ENCODE results near the gene GPR52. TPM values are rescaled to one million over a fixed set of nuclear protein-coding genes. Genes with fewer than 3 reads are reported as not detected.
"Not testable (repeated sequence)": the region's sequence is repeated elsewhere in the genome, so short reads cannot be mapped to it uniquely, and the experiment has no call there.

Gene GPR52
- total RNA-seq, 1 donor from 2014 or later = 12.4 TPM

DNA sequence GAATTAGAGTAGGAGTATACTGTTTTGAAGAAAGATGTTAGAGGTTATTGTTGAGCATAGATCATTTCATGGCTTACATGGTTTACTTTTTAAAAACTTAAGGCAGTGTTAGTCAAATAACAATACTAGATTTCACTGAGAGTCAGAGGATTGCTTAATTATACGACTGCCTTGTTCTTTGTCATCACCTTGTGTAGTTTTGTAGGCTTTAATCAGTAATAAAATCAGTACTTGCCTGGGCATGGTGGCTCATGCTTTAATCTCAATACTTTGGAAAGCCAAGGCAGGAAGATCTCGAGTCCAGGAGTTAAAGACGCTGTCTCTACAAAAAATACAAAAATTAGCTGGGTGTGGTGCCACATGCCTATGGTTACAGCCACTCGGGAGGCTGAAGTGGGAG lies 41.3 kb upstream of the GPR52 start:
- DNase-seq (no peak), ATAC-seq (ENCODE audit: low read depth) (no peak)
- Mint-ChIP-seq H3K36me3 (ENCODE audit: low read depth) (peaks cover 49% of the 10 kb centered on the region), H3K4me1 (peaks cover 16% of the 10 kb centered on the region), H3K27me3 (no peaks in the 10 kb centered on the region), H3K4me3 (no peak overlapping the region), H3K27ac (no peak overlapping the region), H3K9me3 (peaks cover 14% of the 10 kb centered on the region)
- POLR2A ChIA-PET = no interaction called here
- intact Hi-C loops (cut with micrococcal nuclease) = no loop called here
- TF ChIP-seq, protein P1, sequence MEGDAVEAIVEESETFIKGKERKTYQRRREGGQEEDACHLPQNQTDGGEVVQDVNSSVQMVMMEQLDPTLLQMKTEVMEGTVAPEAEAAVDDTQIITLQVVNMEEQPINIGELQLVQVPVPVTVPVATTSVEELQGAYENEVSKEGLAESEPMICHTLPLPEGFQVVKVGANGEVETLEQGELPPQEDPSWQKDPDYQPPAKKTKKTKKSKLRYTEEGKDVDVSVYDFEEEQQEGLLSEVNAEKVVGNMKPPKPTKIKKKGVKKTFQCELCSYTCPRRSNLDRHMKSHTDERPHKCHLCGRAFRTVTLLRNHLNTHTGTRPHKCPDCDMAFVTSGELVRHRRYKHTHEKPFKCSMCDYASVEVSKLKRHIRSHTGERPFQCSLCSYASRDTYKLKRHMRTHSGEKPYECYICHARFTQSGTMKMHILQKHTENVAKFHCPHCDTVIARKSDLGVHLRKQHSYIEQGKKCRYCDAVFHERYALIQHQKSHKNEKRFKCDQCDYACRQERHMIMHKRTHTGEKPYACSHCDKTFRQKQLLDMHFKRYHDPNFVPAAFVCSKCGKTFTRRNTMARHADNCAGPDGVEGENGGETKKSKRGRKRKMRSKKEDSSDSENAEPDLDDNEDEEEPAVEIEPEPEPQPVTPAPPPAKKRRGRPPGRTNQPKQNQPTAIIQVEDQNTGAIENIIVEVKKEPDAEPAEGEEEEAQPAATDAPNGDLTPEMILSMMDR (IDR thresholded peaks at IDR 0.05) = no peak
- CTCF ChIA-PET = no interaction called here

DNA sequence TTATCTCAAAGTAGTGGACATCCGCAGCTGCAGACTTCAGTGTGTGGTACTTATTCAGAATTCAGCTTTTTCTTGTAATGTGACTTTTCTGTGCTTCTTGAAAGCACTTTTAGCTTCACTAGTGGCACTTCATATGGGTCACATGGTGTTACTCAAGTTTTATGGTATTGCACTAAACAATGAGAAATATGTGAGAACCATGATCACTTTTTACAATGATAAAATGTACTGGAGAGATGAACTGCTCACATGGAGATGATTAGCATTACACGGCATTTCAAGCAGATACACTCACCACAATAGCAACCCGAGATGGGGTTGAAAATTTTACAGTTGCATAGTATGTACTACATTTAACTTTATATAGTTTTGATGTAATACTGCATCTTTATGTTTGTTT lies 40.1 kb upstream of the GPR52 start:
- TF ChIP-seq, protein P1 (IDR thresholded peaks at IDR 0.05) = no peak
- ChIA-PET POLR2A (no interaction called here), CTCF (no interaction called here)
- DNase-seq (no peak), ATAC-seq (ENCODE audit: low read depth) (no peak)
- intact Hi-C loops (cut with micrococcal nuclease) = no loop called here
- H3K4me1 Mint-ChIP-seq = peaks cover 23% of the 10 kb centered on the region
- H3K27ac Mint-ChIP-seq = no peak overlapping the region
- peaks cover 51% of the 10 kb centered on the region for H3K36me3 Mint-ChIP-seq (ENCODE audit: low read depth)
- peaks cover 25% of the 10 kb centered on the region for H3K9me3 Mint-ChIP-seq
- no peak overlapping the region for H3K4me3 Mint-ChIP-seq
- no peaks in the 10 kb centered on the region for H3K27me3 Mint-ChIP-seq

DNA sequence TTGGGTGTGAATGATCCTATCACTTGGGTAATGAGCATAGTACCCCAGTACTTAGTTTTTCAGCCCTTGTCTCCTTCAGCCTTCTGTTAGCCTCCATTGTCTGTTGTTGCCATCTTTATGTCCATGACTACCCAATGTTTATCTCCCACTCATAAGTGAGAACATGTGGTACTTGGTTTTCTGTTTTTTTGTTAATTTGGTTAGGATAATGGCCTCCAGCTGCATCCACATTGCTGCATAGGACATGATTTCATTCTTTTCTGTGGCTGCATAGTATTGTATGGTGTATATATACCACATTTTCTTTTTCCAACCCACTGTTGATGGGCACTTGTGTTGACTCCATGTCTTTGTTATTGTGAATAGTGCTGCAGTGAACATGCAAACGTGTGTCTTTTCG lies 39.6 kb upstream of the GPR52 start:
- Mint-ChIP-seq H3K36me3 (ENCODE audit: low read depth) (peaks cover 47% of the 10 kb centered on the region), H3K4me3 (no peak overlapping the region), H3K4me1 (peaks cover 23% of the 10 kb centered on the region), H3K27me3 (no peaks in the 10 kb centered on the region), H3K9me3 (peaks cover 25% of the 10 kb centered on the region), H3K27ac (no peak overlapping the region)
- TF ChIP-seq, protein P1 (IDR thresholded peaks at IDR 0.05) = no peak
- ATAC-seq (ENCODE audit: low read depth) (no peak), DNase-seq (no peak)
- CTCF ChIA-PET = no interaction called here
- intact Hi-C loops (cut with micrococcal nuclease) = no loop called here
- POLR2A ChIA-PET = no interaction called here

DNA sequence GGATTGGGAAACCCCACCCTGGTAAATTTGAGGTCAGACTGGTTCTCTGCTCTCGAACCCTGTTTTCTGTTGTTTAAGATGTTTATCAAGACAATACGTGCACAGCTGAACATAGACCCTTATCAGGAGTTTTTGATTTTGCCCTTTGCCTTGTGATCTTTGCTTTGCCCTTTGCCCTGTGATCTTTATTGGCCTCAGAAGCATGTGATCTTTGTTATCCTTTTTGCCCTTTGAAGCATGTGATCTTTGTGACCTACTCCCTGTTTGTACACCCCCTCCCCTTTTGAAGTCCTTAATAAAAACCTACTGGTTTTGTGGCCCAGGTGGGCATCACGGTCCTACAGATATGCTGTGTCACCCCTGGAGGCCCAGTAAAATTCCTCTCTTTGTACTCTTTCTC lies 38.0 kb upstream of the GPR52 start:
- POLR2A ChIA-PET; H3K27ac Mint-ChIP-seq; H3K27me3 Mint-ChIP-seq; DNase-seq; intact Hi-C loops (cut with micrococcal nuclease); CTCF ChIA-PET; H3K4me3 Mint-ChIP-seq; ATAC-seq (ENCODE audit: low read depth): not testable (repeated sequence)
- Mint-ChIP-seq H3K9me3 (peaks cover 25% of the 10 kb centered on the region), H3K36me3 (ENCODE audit: low read depth) (peaks cover 42% of the 10 kb centered on the region), H3K4me1 (peaks cover 35% of the 10 kb centered on the region)

DNA sequence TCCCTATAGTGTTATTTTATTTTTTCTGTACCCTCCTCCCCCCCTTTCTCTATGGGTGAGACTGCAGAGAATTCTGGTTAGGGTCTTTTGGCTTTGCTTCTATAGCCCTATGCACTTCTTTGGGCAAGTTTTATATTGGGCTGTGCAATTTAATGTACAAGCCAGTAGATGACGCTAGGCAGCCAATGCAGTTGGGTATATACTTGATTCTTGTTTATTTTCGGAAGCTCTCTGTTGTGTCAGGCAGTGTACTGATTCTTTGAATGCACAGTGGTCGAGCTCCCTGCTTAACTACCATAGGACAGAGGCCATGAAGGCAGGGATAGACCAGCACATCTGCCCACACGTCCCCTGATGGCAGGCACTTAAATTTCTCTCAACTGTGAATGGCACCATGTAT lies 34.1 kb upstream of the GPR52 start:
- no peaks in the 10 kb centered on the region for H3K27me3 Mint-ChIP-seq
- TF ChIP-seq, protein P1 (IDR thresholded peaks at IDR 0.05) = no peak
- intact Hi-C loops (cut with micrococcal nuclease) = no loop called here
- H3K36me3 Mint-ChIP-seq (ENCODE audit: low read depth) = peaks cover 31% of the 10 kb centered on the region
- H3K4me1 Mint-ChIP-seq = peaks cover 46% of the 10 kb centered on the region
- peaks cover 24% of the 10 kb centered on the region for H3K9me3 Mint-ChIP-seq
- no peak overlapping the region for H3K27ac Mint-ChIP-seq
- no peak for ATAC-seq (ENCODE audit: low read depth)
- no peak for DNase-seq
- ChIA-PET POLR2A (no interaction called here), CTCF (no interaction called here)
- peak overlapping the region; percentile 38 for H3K4me3 Mint-ChIP-seq

DNA sequence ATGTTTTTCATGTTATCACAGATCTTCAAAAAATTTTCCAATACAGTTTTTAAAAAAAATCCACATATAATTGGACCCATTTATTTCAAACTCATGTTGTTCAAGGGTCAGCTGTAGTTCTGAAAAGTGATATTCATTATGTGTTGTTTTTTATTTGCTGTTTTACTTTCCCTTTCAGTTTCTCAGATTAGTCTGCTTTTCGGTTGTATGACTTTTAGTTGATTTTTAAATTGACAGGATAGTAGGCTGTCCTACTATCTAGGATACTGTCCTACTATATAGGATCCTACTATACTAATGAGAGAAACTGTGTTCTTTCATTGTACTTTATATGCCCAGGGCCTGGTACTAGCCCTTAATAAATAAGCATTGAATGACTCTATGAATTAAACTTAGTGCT lies 33.6 kb upstream of the GPR52 start:
- H3K27me3 Mint-ChIP-seq = no peaks in the 10 kb centered on the region
- ATAC-seq (ENCODE audit: low read depth) (no peak), DNase-seq (no peak)
- H3K36me3 Mint-ChIP-seq (ENCODE audit: low read depth) = peaks cover 26% of the 10 kb centered on the region
- ChIA-PET POLR2A (no interaction called here), CTCF (no interaction called here)
- TF ChIP-seq, protein P1 (IDR thresholded peaks at IDR 0.05) = no peak
- H3K4me3 Mint-ChIP-seq = peak overlapping the region; percentile 35
- intact Hi-C loops (cut with micrococcal nuclease) = no loop called here
- H3K27ac Mint-ChIP-seq = peak overlapping the region; percentile 1
- H3K9me3 Mint-ChIP-seq = peaks cover 21% of the 10 kb centered on the region
- H3K4me1 Mint-ChIP-seq = peaks cover 46% of the 10 kb centered on the region

Data from activated B cell treated with CpG ODN at 0.5 μM for 24 hours (primary cell).